Testis (tissue), 3 donors: ENCODE measurements around the gene SAAL1. TPM values are rescaled to one million over a fixed set of nuclear protein-coding genes. Genes with fewer than 3 reads are reported as not detected.
A peak's percentile ranks its signal among the peaks of the same experiment; 100 is the strongest.

ENCODE experiments used
- DNase-seq: peaks from one replicate; pipeline ENCODE4 v3.0.0-alpha.2; 2019
- H3K27ac ChIP-seq, 2 donors: fragments of 200-600 bp; sonication (generic); one replicate each; pipeline ENCODE4 v1.5.1; 2019
- H3K27me3 ChIP-seq: fragments of 200-600 bp; sonication (generic); one replicate; pipeline ENCODE4 v1.5.1; 2019
- H3K36me3 ChIP-seq: fragments of 200-600 bp; sonication (generic); one replicate; pipeline ENCODE4 v1.5.1; 2017; ENCODE audit warnings: low read depth; ENCODE audit errors: missing control alignments
- H3K4me1 ChIP-seq: fragments of 200-600 bp; sonication (generic); one replicate; pipeline ENCODE4 v1.5.1; 2019
- H3K4me3 ChIP-seq, 2 donors: fragments of 200-600 bp; sonication (generic); one replicate each; pipeline ENCODE4 v1.5.1; 2017 to 2019
- H3K9me3 ChIP-seq: fragments of 200-600 bp; sonication (generic); one replicate; pipeline ENCODE4 v1.5.1; 2017
- CTCF ChIP-seq, 3 experiments: fragments of 450-650 bp in 2 of 3; fragments of 200-600 bp in 1 of 3; sonication (generic) in 1 of 3; IDR thresholded peaks; one replicate each; pipeline ENCODE4 v1.5.1; 2016 to 2019; ENCODE audit warnings: antibody characterized with exemption in 3 of 3, mild to moderate bottlenecking in 2 of 3, moderate library complexity in 1 of 3
- POLR2A ChIP-seq: fragments of 450-650 bp; IDR thresholded peaks from one replicate; pipeline ENCODE4 v1.6.1; 2017; ENCODE audit warnings: antibody characterized with exemption, mild to moderate bottlenecking, moderate library complexity
- WGBS, 2 donors: methylation state at CpG; one replicate each; pipeline ENCODE4 v1.1.5; 2018; 5-methylcytosine and 5-hydroxymethylcytosine counted together
- intact Hi-C: fragments of 100-400 bp; cut with DNase I; formaldehyde crosslinking; loops from one replicate; pipeline ENCODE4 v1.15.1; 2023; ENCODE audit warnings: low total_unique reads
- polyA plus RNA-seq: library from polyadenylated mRNA; stranded (reverse); fragments of 350-450 nt; fragmentation: Illumina TruSeq; extraction: RNeasy Lipid Tissue Mini Kit (QIAGEN cat#74804); gene quantifications from one replicate; pipeline ENCODE4 v1.2.3, GENCODE V29; 2014; ENCODE audit warnings: low read depth, low replicate concordance; ENCODE audit not compliant: insufficient read depth
- total RNA-seq, 2 donors: library from RNA; depleted of rRNA; stranded (reverse); fragments of >200 nt; gene quantifications; one replicate each; pipeline ENCODE4 v1.2.3, GENCODE V29; 2016

Gene SAAL1
- total and polyA plus RNA-seq, 3 donors from 2014 or later = 21.8 to 29.8 (median 29.0) TPM

- intact Hi-C loops = no loop called here
- 9 to 10% methylated on average over 9 of the region's 9 CpGs for whole genome bisulfite sequencing, 2 donors
- peak; percentile 73 for DNase-seq
These were observed 9.7 kb upstream of the SAAL1 start for GRCh38 chr11:18115360-18116127.

GRCh38 chr11:18111005-18111404, 5.1 kb upstream of the SAAL1 start:
- no peaks in the 10 kb centered on the region for H3K4me1 ChIP-seq
- H3K27me3 ChIP-seq = no peaks in the 10 kb centered on the region
- 27 to 31% methylated on average over 2 of the region's 2 CpGs for WGBS, 2 donors
- no peak overlapping the region for H3K27ac ChIP-seq
- H3K9me3 ChIP-seq = no peaks in the 10 kb centered on the region
- no peaks in the 10 kb centered on the region for H3K36me3 ChIP-seq
- H3K4me3 ChIP-seq = no peak overlapping the region
- intact Hi-C loops = no loop called here
- no peak for DNase-seq
- TF ChIP-seq POLR2A (no peak), CTCF (IDR thresholded peaks at IDR 0.05) (no peak)

More at GRCh38 chr11:18115360-18116127, 9.7 kb upstream of the SAAL1 start:
- Histone ChIP-seq H3K27me3 (no peaks in the 10 kb centered on the region), H3K4me3 (no peak overlapping the region), H3K4me1 (no peaks in the 10 kb centered on the region), H3K27ac (no peak overlapping the region), H3K36me3 (no peaks in the 10 kb centered on the region), H3K9me3 (no peaks in the 10 kb centered on the region)
- TF ChIP-seq CTCF (IDR thresholded peaks at IDR 0.05) (peak; percentile 49 to 90 (median 82)), POLR2A (no peak)

GRCh38 chr11:18108254-18108653, 2.4 kb upstream of the SAAL1 start:
- no peaks in the 10 kb centered on the region for H3K27me3 ChIP-seq
- H3K4me1 ChIP-seq = peaks cover 10% of the 10 kb centered on the region
- H3K27ac ChIP-seq = no peak overlapping the region
- no peaks in the 10 kb centered on the region for H3K9me3 ChIP-seq
- WGBS, 2 donors = 45 to 60% methylated on average over 3 of the region's 3 CpGs
- no peaks in the 10 kb centered on the region for H3K36me3 ChIP-seq
- intact Hi-C loops = no loop called here
- no peak for DNase-seq
- peak overlapping the region in 1 of 2 donors; percentile 20 for H3K4me3 ChIP-seq
- no peak for TF ChIP-seq CTCF (IDR thresholded peaks at IDR 0.05)
- TF ChIP-seq POLR2A = no peak

GRCh38 chr11:18106688-18107087, 806 bp upstream of the SAAL1 start:
- Histone ChIP-seq H3K9me3 (no peaks in the 10 kb centered on the region), H3K36me3 (no peaks in the 10 kb centered on the region), H3K4me3 (no peak overlapping the region), H3K27me3 (no peaks in the 10 kb centered on the region), H3K4me1 (peaks cover 10% of the 10 kb centered on the region), H3K27ac (no peak overlapping the region)
- intact Hi-C loops = no loop called here
- 55 to 65% methylated on average over 9 of the region's 9 CpGs for WGBS, 2 donors
- no peak for DNase-seq
- TF ChIP-seq POLR2A (no peak), CTCF (IDR thresholded peaks at IDR 0.05) (no peak)
